ENCODE results near the gene UNC5B.

The UNC5B gene

GRCh38 chr10:71342573-71343391, 130.4 kb downstream of the UNC5B start:
- no peak for DNase-seq (ENCODE audit: low read depth, low spot score)

DNA sequence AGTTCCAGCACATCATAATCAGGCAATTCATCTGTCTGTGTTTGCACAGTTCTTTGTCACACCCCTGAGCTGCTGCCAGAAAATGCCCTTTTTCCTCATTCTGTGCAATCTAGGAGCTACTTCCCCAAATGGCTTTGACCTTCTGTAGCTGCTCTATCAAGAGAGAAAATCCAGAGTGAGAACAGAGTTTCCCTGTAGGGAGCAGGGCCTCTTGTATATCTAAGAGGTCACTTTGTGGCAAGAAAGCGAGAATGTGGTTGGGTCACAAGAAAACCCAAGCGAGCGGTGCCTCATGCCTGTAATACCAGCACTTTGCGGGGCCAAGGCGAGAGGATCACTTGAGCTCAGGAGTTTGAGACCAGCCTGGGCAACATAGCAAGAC, 131.0 kb downstream of the UNC5B start:
- no peak for DNase-seq (ENCODE audit: low read depth, low spot score)

- DNase-seq (ENCODE audit: low read depth, low spot score) = no peak
Observed at GRCh38 chr10:71344154-71344925, 132.0 kb downstream of the UNC5B start.

- DNase-seq (ENCODE audit: low read depth, low spot score) = no peak
Observed at GRCh38 chr10:71344993-71345480, 132.7 kb downstream of the UNC5B start.

- no peak for DNase-seq (ENCODE audit: low read depth, low spot score)
Observed at GRCh38 chr10:71345694-71346093, 133.3 kb downstream of the UNC5B start.

GRCh38 chr10:71346731-71347130, 134.4 kb downstream of the UNC5B start:
- no peak for DNase-seq (ENCODE audit: low read depth, low spot score)

GRCh38 chr10:71347587-71348395, 135.4 kb downstream of the UNC5B start:
- DNase-seq (ENCODE audit: low read depth, low spot score) = no peak

DNA sequence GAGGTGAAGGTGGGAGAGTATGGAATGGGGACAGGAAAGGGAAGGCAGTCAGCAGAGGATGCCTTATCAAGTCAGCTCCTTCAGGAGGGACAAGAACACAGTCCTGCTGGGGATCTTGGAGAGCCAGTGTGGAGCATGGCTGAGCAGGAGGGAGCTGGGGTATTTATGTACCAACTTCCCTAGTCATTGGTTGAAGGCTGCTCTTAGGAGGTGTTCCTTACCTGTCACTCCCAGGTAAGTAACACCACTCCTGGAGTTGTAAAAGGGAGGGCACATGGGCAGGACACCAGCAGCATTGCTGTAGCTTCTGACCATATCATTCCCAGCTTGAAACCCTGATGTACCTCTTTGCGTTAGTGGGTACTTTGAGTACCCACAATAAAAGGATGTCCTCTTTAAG, 136.5 kb downstream of the UNC5B start:
- no peak for DNase-seq (ENCODE audit: low read depth, low spot score)

- DNase-seq (ENCODE audit: low read depth, low spot score) = no peak
Observed at GRCh38 chr10:71349406-71349805, 137.0 kb downstream of the UNC5B start.

DNA sequence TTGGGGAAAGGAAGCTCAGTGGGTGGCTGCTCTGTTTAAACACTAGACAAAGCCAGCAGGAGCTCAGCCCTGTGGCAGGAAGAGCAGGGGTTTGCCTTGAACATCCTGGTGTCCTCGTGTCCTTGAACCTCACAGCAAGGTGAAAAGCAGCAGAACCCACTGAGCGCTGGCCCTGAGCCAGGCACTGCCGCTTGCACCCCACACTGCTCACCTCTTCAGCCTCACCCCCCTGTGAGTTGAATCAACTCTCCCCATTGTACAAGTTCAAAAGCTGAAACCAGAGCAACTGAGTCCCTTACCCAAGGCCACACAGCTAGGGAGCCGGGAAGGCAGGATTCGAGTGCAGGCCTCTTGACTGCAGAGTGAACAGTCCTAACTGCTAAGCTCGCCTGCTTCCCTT, 138.7 kb downstream of the UNC5B start:
- DNase-seq (ENCODE audit: low read depth, low spot score) = no peak

DNA sequence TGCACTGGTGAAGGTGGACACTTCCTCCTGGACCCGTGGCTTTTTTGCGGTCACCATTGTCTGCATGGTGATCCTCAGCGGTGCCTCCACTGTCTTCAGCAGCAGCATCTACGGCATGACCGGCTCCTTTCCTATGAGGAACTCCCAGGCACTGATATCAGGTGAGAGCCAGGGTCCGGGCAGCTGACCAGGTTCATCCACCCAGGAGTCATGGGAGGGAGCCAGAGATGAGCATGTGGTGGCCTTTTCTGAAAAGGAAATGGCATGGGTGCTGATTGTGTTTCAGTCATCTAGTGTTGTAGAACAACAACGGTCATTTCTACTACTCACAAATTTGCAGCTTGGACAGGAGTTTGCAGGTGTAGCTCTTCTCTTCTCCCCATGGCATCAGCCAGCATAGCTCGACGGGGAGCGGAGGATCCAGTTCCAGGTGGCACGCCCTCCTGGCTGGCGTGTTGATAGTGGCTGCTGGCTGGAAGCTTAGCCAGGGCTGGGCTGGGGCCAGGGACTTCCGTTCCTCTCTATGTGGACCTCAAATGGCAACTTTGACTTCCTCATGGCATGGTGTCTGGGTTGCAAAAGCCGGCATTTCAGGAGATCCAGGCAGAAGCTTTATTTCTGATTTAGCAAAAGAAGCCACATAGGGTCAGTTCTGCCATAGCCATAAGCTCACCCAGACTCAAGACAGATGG, 139.4 kb downstream of the UNC5B start:
- no peak for DNase-seq (ENCODE audit: low read depth, low spot score)

All from brain pericyte (primary cell).